Stimulated activated CD4-positive, alpha-beta T cell treated with anti-CD3 and anti-CD28 coated beads, Interleukin-1b, Interleukin-23, amount 100 ng/mL, for 1 hour (primary cell): ENCODE measurements around the gene EDN3.

ENCODE experiments used
- DNase-seq, 2 donors: peaks; one replicate each; pipeline ENCODE4 v3.0.0-alpha.2; 2020; ENCODE audit warnings: low read depth in 2 of 2

EDN3 gene, protein sequence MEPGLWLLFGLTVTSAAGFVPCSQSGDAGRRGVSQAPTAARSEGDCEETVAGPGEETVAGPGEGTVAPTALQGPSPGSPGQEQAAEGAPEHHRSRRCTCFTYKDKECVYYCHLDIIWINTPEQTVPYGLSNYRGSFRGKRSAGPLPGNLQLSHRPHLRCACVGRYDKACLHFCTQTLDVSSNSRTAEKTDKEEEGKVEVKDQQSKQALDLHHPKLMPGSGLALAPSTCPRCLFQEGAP

DNA sequence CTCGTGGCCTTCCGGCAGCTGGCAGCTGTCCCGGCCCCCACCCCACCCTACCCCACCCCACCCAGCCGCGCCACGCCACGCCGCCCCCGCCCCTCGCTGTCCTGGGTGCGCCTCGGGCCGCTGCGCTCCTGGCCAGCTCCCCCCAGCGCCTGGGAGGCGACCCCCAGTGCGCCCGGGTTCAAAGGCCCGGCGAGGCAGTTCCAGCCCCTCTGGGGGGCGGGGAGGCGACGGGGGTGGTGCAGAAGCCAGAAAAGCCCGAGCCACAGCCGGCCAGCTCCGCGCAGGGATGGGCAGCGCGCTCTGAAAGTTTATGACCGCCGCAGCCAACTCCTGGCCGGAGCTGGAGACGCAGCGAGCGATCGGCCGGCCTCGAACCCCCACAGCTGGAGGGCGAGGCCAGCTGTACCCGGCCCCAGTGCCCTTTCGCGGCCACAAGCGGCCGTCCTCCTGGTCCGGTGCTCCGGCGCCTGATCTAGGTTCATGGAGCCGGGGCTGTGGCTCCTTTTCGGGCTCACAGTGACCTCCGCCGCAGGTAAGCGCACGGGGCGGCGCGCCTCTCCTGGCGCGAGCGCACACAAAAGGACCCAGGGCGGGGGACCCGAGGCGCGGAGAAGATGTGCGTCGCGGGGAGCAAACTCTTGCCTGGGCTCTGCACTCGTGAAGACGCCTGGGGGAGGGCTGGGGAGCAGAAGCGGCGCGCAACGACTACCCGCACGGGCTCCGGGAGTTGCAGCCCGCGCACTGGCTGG, at the start of gene EDN3:
EDN3 (plus strand) TSS at position 279 of the 749 bp plus-strand sequence; CDS start at position 481, 202 bp downstream.
- no peak for DNase-seq

- DNase-seq, result no peak
Measured at GRCh38 chr20:59253325-59253724, 47.1 kb upstream of the EDN3 start.

DNA sequence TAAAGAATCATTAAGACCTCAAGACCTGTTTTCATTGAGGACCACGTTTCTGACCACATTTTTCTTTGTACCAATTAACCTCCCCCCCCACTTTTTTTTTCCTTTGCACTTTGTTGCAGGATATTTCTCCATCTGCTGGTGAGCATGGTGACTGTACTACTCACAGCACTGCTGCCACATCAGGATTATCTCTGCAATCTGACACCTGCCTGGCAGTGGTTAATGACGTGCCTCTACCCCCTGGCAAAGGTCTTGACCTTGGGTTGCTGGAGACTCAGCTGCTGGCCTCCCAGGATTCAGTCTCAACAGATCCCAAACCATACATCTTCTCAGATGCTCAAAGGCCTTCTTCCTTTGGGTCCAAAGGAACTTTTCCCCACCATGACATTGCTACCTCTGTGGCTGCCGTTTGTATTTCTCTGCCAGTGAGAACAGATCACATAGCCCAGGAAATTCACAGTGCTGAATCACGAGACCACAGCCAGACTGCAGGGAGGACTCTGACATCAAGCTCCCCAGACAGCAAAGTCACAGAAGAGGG, 46.6 kb upstream of the EDN3 start:
- DNase-seq, result no peak

DNA sequence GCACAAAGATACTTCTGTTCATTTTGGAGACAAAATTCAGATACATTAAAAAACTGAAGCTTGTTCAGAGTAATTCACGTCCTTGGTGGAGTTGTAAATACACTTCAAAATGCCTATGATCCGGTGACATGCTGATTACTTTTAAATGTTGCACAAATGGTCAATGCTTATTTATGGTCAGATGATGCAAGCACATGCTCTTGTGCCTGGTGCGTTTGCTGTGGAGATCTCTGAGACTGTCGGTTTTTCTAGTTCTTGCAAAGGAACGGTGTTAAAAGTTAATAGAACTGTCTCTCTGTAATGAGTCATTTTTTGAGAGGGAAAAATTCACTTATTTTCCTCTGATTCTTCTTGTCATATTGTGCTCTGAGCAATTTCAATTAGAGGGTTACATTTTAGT, 45.2 kb upstream of the EDN3 start:
- no peak for DNase-seq

DNA sequence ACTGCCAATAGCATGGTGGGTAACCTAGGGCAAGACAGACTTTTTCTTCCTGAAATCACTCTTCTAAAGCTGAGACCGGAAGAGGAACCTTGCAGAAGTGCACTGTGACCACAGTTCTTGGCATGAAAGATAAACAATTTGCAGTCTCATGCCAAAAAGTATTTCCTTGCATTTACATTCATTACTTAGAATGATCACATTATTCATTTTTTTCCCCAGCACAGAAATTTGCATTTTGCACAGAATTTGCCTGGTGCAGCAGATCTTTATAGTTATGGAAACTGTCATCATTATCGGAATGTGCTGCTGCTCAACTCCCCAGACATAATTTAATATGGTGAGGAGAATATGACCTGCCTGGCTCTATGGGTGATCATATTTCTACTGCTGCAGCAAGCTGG, 42.2 kb upstream of the EDN3 start:
- no peak for DNase-seq

DNA sequence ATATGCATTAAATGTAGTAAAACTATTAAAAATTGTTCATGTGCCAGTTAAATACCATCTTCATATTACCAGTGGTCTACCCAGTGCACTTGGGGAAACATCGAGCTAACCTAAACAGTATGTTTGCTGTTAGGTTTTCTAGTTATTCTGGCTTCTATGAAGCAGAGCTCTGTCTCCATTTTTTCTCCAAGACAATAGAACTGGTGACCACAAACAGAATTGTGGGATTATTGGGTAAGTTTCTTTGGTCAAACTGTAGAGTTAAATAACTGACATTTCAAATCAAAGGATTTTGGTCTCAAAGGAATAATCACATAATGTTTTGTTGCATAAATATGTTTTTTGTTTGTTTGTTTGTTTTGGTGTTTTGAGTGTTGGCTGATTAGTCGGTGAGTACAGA, 40.5 kb upstream of the EDN3 start:
- DNase-seq, result no peak

DNA sequence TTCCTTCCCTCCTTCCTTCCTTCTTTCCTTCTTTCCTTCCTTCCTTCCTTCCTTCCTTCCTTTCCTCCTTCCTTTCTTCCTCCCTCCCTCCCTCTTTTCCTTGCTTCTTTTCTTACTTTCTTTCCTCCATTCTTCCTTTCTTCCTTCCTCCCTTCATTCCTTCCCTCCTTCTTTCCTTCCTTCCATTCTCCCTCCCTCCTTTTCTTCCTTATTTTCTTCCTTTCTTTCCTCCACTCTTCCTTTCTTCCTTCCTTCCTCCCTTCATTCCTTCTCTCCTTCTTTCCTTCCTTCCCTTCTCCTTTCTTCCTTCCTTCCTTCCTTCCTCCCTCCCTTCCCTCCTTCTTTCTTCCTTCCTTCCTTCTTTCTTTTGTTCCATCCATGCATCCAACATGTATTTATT, 35.1 kb upstream of the EDN3 start:
- DNase-seq, result no peak

GRCh38 chr20:59268870-59269269, 31.5 kb upstream of the EDN3 start:
- no peak for DNase-seq

DNA sequence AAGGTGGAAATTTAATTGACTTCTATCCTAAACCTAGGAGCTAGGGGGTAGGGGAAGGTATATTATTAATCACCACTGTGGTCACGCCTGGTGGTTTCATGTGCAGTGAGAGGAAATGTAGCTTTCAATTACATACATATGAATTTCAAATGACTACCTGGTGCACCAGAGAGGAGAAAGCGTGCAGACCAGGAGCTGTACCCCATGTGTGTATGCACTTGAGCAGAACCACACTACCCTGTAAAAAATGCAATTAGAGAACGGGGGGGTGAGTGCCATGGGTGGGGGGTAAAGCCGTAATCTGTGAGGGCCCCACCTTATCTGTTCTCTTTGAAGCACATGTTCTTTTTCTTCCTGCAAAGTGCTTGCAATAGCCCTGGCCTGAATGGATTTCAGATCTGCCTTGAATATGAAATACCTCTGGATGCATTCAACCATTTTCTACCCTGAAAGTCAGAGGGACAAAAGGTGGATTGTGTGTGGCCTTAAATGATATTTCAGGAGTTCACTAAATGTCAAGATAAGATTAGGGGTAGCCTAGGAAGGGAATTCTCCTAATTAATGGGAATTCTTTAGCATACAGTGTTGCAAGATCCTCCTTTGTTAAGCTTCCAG, 30.9 kb upstream of the EDN3 start:
- no peak for DNase-seq

DNA sequence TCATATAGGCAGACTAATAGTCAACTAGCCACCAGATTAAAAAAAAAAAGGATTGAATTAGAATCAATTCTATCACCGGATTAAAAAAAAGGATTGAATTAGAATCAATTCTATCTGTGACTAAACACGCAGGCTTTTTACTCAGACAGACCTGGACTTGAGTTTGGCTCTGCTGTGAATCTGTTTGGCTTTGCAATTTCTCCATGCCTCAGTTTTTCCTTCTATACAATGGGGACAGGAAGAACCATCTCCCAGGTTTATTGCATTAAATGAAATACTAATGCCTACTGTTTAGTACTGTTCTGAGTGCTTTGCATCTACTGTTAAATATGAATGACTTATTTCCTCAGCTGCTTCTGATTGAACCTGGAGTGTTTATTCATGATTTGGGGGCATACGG, 30.0 kb upstream of the EDN3 start:
- DNase-seq, result no peak

DNA sequence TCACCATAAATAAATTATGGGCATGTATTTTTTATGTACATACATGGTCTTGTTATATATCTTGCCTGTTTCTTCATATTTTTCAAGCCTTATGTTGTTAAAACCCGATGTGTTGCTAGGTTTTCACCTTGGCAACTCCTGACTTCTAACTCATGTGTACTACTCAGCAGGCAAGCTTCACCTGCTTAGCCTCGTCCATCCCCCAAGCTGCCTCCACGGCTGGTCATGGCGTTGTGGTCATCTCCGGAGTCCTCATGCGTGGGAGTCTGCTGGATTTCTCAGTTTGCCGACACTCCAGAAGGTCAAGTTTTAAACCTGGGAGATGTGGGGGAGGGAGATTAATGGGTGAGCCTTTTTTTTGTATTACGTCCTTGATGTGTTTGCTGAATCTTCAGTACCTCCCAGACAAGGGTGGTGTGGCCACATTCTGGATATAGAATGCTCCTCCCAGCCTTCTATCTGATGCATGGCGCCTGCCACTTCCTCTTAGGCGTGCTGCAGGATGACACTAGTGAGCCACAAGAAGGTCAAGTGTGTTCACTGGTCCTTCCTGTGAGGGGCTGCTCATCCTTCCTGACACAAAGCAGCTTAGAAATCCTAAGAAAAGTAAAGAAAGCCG, 26.6 kb upstream of the EDN3 start:
- no peak for DNase-seq

- no peak for DNase-seq
Measured at GRCh38 chr20:59276938-59277337, 23.5 kb upstream of the EDN3 start.

DNA sequence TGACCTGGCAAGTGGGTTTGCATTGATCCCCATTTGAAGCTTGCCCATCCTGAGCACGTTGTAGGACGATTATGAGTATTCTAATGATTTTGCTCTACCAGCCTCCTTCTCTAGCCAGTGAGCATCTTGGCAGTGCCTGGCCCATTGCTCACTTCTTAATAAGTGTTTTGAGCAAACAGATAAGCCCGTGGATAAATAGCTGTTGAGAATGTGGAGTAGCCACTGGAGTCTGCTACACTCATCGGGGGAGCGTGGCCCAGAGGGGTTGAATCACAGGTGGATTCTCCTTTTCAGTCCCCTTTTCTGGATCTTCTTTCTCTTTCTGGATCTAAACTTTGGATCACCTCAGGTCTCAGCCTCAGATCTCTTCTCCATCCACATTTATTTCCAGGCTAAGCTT, 15.9 kb upstream of the EDN3 start:
- no peak for DNase-seq

DNA sequence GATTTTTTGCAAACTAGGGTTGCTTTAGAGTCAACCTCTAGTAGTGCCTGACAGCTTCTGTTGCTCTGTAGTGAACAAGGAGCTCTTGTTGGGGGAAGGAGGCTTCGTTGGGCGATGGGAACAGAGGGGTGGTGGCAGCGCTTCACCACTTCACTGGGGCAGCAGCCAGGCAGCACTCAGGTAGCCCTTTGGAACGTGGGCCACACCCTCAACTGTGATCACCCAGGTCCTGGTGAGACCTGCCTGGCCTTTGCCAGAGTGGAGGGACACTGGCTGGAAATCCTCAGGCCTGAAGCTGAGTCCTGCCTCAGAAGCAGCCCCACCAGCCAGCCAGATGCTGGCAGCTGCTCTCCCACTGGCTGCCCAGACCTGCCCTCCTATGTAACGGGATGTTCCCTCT, 10.4 kb upstream of the EDN3 start:
- no peak for DNase-seq

GRCh38 chr20:59291740-59292383, 8.5 kb upstream of the EDN3 start:
- no peak for DNase-seq

DNA sequence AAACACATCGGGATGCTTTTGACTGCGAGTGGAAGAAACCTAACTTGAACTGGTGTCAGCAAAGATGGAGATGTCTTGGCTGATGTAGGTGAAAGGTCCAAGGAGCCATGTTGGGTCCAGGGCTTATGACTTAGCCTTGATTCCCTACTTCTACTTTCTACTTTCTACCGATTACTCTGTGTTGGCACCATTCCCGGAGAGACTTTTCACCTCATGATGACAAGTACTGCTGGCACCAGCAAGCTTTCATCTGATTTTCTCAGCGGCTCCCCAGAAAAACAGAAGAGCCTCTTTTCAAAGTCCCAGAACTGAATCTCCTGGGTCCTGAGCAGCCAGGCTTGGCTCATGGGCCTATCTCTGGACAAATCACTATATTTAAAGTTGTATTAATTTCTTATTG, 4.9 kb upstream of the EDN3 start:
- DNase-seq, result no peak

GRCh38 chr20:59297686-59298085, 2.7 kb upstream of the EDN3 start:
- DNase-seq, result no peak

DNA sequence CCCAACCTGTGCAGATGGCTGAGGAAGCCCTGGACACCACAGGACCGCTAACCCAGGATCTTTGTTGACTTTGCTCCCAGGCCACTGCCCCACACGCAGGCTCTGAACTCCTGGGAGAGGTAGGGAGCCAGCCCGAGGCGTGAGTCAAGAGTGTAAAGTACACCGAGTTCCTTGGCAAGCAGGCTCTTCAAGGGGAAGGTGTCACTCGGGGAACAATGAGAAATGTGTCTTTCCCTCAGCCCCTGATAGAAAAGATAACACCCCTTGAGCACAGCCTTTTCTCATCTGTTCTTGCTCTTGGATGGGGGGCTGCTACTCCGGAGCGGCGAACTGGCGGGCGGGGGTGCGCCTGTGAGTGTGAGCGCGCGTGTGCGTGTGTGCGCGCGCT, 472 bp upstream of the EDN3 start:
- no peak for DNase-seq

DNA sequence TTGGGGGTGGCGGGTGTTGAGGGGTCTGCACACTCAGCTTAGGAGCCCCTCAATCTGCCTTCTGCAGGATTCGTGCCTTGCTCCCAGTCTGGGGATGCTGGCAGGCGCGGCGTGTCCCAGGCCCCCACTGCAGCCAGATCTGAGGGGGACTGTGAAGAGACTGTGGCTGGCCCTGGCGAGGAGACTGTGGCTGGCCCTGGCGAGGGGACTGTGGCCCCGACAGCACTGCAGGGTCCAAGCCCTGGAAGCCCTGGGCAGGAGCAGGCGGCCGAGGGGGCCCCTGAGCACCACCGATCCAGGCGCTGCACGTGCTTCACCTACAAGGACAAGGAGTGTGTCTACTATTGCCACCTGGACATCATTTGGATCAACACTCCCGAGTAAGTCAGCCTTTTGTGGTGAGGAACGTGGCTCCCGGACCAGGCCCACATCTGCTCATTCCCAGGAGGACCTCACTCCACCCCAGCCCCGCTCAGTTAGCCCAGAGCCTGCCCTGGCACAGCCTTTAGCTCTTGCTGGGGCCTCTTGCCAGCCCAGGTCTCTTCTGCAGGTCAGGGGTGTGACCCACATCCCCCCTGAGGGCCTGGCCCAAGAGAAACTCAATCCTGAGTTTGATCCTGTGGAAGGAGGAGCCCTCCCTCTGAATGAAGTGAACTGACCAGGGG, 1.1 kb downstream of the EDN3 start:
- DNase-seq, result no peak

DNA sequence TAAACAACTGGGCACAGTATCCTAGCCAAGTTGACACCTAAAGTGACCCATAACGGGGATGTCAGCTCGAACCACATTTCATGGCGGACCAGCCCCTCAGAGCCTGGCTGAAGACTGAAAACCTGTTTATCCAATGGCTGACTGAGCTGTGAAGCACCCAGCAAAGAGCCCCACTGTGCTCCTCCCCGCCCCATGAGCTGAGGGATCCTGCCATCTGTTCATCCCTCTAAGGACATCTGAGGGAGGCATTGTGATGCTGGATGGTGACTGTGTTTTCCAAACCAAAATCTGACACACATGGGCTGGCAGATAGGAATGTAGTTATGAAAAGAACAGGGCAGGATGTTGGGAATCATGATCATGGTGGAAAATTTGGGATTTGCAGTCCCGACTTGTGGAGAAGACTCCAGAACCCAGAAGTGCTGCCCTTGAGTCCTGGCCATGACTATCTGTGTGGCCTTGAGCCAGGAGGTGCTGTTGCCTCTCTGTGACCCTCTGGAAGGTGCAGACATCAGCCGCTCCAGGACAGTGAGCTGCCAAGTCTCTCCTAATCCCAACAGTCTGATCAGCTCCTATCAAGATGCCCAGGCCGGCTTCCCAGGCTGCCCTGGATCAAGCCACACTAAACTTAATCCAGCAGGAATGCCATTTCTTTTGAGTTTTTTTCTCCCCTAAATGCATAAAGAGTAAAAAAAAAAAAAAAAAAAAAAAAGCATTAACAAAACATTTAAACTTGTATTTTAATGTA, 5.7 kb downstream of the EDN3 start:
- DNase-seq, result no peak

DNA sequence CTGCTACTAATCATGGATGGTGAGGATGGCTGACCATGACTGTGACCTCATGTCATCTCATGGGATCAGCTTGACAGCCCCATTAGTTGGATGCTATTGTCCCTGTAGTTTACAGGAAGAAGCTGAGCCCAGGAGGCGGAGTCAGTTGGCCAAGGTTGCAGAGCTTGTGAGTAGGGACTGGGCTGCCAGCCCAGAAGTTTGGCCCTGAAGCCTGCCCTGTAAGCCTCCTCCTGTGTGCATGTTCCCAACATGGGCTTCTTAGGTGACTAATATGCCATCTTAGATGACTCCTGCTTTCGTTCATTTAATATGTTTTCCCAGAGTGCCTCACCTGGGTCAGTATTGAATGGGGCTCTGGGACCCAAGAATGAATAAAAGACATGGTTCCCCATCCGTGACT, 6.9 kb downstream of the EDN3 start:
- no peak for DNase-seq
